Activated T-cell treated with anti-CD3 and anti-CD28 coated beads, Interleukin-2, amount 50 U/mL, for 72 hours (primary cell): ENCODE measurements around the gene SGIP1. TPM values are rescaled to one million over a fixed set of nuclear protein-coding genes. Genes with fewer than 3 reads are reported as not detected.

Experiments used
- ATAC-seq, 2 donors: fragments of 150-1000 bp; cut with Tn5 transposase; replicated peaks in 1 of 2; 2 replicates each; pipeline ENCODE4 v1.10.0; 2021; ENCODE audit warnings: moderate library complexity in 2 of 2, mild to moderate bottlenecking in 1 of 2
- DNase-seq, 2 donors: peaks; one replicate each; pipeline ENCODE4 v3.0.0; 2021 to 2022; ENCODE audit warnings: mixed read lengths in 1 of 2
- H3K27ac Mint-ChIP-seq: one replicate; pipeline ENCODE4 v1.8.0; 2022; ENCODE audit warnings: mild to moderate bottlenecking, moderate library complexity, mixed read lengths
- H3K27me3 Mint-ChIP-seq: one replicate; pipeline ENCODE4 v1.8.0; 2022; ENCODE audit warnings: low read depth, mixed read lengths
- H3K36me3 Mint-ChIP-seq, 2 donors: one replicate each; pipeline ENCODE4 v1.8.0; 2022; ENCODE audit warnings: mixed read lengths in 2 of 2, mild to moderate bottlenecking in 1 of 2; ENCODE audit not compliant: insufficient read depth in 2 of 2
- H3K4me1 Mint-ChIP-seq: one replicate; pipeline ENCODE4 v1.8.0; 2022; ENCODE audit warnings: low read depth, mixed read lengths
- H3K4me3 Mint-ChIP-seq, 2 donors: one replicate each; pipeline ENCODE4 v1.8.0; 2022; ENCODE audit warnings: mild to moderate bottlenecking in 2 of 2, mixed read lengths in 2 of 2, moderate library complexity in 2 of 2
- H3K9me3 Mint-ChIP-seq, 2 donors: one replicate each; pipeline ENCODE4 v1.8.0; 2022; ENCODE audit warnings: mixed read lengths in 2 of 2
- total RNA-seq, 2 donors: library from RNA; stranded (reverse); gene quantifications; one replicate each; pipeline ENCODE4 v1.2.3, GENCODE V29; 2022

Gene SGIP1
- total RNA-seq, 2 donors from 2014 or later = 0.31 TPM; not detected in 1

DNA sequence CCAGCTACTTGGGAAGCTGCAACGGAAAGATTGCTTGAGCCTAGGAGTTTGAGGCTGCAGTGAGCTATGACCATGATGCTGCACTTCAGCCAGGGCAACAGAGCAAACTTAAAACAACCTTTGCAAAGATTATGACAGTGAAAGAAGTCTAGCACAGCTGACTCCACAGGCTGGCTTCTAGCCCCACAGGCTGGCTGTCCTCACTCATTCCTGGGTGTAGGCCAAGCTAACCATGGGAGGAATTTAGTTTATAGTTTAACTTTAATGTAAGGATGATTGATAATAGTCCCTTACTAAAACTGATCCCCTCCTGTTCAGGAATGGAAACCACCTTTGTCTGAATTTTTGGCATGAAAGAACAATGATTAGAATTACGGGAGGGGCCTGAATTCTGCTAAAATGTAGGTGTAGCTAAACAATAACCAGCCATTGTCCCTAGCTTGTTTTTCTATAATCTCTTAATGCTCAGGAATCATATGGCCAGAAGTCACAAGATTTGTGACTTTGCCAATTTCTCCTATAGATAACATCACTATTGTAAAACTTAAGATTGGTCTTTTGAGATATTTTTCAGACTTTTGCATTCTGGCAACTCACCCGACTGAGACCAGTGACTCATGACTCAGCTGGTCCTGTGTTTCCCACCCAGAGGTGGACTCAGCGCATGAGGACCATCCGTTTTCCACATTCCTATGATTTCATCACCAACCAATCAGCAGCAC, 28.1 kb upstream of the SGIP1 start:
- Mint-ChIP-seq H3K27ac (no peak overlapping the region), H3K4me1 (no peaks in the 10 kb centered on the region), H3K27me3 (peaks cover 35% of the 10 kb centered on the region), H3K9me3 (no peaks in the 10 kb centered on the region), H3K36me3 (no peaks in the 10 kb centered on the region), H3K4me3 (no peak overlapping the region)
- ATAC-seq = no peak
- no peak for DNase-seq

DNA sequence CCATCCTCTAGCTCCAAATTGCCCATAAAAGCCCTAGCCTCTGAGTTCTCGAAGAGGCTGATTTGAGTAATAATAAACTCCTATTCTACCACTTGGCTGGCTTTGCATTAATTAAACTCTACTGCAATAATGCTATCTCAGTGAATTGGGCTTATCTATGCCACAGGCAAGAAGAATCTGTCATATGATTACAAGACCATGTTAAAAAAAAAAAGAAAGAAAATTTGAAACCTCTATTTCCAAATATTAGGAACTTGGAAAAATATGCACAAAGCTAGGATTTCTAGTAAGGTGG, 27.6 kb upstream of the SGIP1 start:
- DNase-seq (no peak), ATAC-seq (no peak)
- no peaks in the 10 kb centered on the region for H3K36me3 Mint-ChIP-seq
- no peak overlapping the region for H3K4me3 Mint-ChIP-seq
- no peaks in the 10 kb centered on the region for H3K9me3 Mint-ChIP-seq
- H3K4me1 Mint-ChIP-seq = no peaks in the 10 kb centered on the region
- H3K27ac Mint-ChIP-seq = no peak overlapping the region
- peaks cover 35% of the 10 kb centered on the region for H3K27me3 Mint-ChIP-seq

DNA sequence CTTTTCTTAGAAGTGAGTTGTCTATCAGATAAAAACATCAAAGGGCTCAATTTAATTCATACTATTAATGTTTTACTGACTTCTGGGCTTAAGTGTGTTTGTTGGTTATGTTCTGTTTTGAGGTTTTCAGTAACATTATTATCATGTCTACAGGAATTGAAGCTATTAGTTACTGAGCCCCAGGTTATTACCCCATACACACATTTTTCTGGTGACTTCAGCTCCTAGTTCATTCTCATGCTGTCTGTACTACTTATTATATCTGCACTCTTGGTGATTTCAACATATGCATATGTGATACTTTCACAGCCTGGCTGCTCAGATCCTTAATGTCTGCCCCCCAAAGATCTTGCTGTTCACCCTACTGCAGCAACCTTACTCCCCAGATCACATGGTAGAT, 27.0 kb upstream of the SGIP1 start:
- Mint-ChIP-seq H3K36me3 (no peaks in the 10 kb centered on the region), H3K4me1 (no peaks in the 10 kb centered on the region), H3K9me3 (no peaks in the 10 kb centered on the region), H3K4me3 (no peak overlapping the region), H3K27me3 (peaks cover 30% of the 10 kb centered on the region), H3K27ac (no peak overlapping the region)
- ATAC-seq (no peak), DNase-seq (no peak)

DNA sequence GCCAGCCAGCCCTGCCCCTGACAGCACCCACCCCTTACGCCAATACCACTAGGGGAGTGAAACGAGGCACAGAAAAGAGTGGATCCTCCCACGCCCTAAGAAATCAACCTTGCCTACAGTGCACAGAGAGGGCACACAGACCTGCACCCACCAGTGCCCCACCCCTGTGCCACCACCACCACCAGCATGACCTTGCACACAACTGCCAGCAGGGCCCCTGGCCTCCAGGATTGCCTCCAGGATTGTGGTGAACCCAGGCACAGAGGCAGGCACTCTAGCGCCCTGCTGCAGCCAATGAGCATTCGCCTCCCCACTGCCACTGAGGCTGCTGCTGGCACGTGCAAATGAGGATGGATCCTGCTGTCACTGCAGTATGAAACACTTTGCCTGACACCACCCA, 23.5 kb upstream of the SGIP1 start:
- Mint-ChIP-seq H3K27ac (no peak overlapping the region), H3K4me3 (no peak overlapping the region), H3K9me3 (peaks cover 0 to 2% of the 10 kb centered on the region in 2 donors), H3K4me1 (no peaks in the 10 kb centered on the region), H3K27me3 (peaks cover 15% of the 10 kb centered on the region), H3K36me3 (no peaks in the 10 kb centered on the region)
- ATAC-seq (no peak), DNase-seq (no peak)

DNA sequence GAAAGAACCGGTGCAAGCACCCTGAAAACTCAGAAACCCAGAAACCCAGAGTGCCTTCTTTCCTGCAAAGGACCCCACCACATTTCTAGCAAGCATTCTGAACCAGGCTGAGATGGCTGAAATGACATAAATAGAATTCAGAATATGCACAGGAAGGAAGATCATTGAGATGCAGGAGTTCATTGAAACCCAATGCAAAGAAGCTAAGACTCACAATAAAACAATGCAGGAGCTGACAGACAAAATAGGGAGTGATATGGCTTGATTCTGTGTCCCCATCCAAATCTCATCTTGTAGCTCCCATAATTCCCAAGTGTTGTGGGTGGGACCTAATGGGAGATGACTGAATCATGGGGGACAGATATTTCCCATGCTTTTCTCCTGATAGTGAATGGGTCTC, 22.8 kb upstream of the SGIP1 start:
- no peak for ATAC-seq
- H3K36me3 Mint-ChIP-seq = no peaks in the 10 kb centered on the region
- DNase-seq = no peak

DNA sequence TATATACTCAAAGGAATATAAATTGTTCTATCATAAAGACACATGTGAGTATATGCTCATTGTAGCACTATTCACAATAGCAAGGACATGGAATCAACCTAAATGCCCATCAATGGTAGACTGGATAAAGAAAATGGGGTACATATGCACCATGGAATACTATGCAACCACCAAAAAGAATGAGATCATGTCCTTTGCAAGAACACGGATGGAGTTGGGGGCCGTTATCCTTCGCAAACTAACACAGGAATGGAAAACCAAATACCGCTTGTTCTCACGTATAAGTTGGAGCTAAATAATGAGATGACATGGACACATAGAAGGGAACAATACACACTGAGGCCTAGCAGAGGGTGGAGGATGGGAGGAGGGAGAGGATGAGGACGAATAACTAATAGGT, 16.0 kb upstream of the SGIP1 start:
- H3K36me3 Mint-ChIP-seq = no peaks in the 10 kb centered on the region
- peaks cover 0 to 2% of the 10 kb centered on the region in 2 donors for H3K9me3 Mint-ChIP-seq
- H3K4me3 Mint-ChIP-seq = no peak overlapping the region
- no peaks in the 10 kb centered on the region for H3K4me1 Mint-ChIP-seq
- no peak for DNase-seq
- H3K27me3 Mint-ChIP-seq = no peaks in the 10 kb centered on the region
- H3K27ac Mint-ChIP-seq = no peak overlapping the region
- ATAC-seq = no peak

More for the DNA sequence above, 22.8 kb upstream of the SGIP1 start:
- Mint-ChIP-seq H3K9me3 (peaks cover 0 to 2% of the 10 kb centered on the region in 2 donors), H3K27ac (no peak overlapping the region), H3K4me1 (no peaks in the 10 kb centered on the region), H3K27me3 (peaks cover 14% of the 10 kb centered on the region), H3K4me3 (no peak overlapping the region)

DNA sequence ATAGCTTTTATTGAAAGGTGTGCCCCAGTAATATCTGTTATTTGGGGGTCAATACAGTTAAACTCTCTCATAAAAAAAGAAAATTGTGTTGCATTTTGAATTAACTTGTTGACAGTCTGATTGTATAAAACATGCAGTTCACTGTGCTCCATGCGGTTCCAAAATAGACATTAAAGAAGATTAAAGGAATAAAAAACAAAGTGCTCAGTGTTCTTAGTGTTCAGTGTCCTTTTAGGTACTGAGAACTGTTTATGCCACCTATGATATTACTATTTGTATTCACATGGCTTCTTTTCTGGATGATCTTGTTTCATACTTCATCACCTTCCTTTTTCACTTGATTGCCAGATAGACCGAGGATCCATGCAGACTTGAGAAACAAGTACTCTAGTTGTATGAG, 15.3 kb upstream of the SGIP1 start:
- ATAC-seq (no peak), DNase-seq (no peak)
- H3K9me3 Mint-ChIP-seq = peaks cover 0 to 2% of the 10 kb centered on the region in 2 donors
- H3K36me3 Mint-ChIP-seq = no peaks in the 10 kb centered on the region
- H3K4me1 Mint-ChIP-seq = no peaks in the 10 kb centered on the region
- no peak overlapping the region for H3K4me3 Mint-ChIP-seq
- H3K27ac Mint-ChIP-seq = no peak overlapping the region
- no peaks in the 10 kb centered on the region for H3K27me3 Mint-ChIP-seq

DNA sequence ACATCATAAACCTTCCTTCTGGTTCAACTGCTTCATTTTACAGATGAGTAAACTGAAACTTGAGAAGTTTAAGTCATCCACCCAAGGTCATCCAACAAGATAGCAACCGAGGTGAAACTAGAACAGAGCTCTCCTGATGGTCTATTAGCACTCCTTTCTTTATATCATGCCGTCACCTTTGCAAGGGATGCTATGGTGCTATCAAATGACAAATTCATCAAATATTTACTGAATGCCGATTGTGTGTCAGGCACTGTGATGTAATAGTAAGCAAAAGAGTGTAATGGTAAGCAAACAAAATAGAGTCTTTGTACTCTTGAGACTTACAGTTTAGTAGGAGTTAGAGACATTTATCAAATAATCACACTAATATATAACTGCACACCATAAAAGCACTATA, 14.0 kb upstream of the SGIP1 start:
- Mint-ChIP-seq H3K27ac (no peak overlapping the region), H3K9me3 (peaks cover 0 to 2% of the 10 kb centered on the region in 2 donors), H3K4me3 (no peak overlapping the region), H3K36me3 (no peaks in the 10 kb centered on the region), H3K27me3 (no peaks in the 10 kb centered on the region), H3K4me1 (no peaks in the 10 kb centered on the region)
- no peak for ATAC-seq
- no peak for DNase-seq

DNA sequence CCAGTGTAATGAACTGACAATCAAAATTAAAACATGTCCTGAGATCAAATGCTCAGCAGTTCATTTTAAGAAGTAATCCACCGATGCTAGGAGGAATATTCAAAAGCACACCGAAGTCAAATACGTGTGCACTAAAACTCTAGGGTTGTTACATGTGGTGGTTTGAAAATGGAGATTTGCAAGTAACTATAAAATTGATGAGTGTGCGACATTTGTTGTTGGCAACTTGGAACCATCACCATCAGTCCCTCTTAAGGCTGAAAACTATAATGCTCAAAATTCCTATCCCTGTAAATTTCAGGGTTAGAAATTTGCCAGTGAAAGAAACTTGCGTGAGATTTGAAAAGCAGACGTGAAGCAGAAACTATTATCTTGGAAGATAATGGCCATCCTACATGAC, 13.3 kb upstream of the SGIP1 start:
- DNase-seq (no peak), ATAC-seq (no peak)
- Mint-ChIP-seq H3K36me3 (no peaks in the 10 kb centered on the region), H3K9me3 (no peaks in the 10 kb centered on the region), H3K4me1 (no peaks in the 10 kb centered on the region), H3K4me3 (no peak overlapping the region), H3K27ac (no peak overlapping the region), H3K27me3 (no peaks in the 10 kb centered on the region)

DNA sequence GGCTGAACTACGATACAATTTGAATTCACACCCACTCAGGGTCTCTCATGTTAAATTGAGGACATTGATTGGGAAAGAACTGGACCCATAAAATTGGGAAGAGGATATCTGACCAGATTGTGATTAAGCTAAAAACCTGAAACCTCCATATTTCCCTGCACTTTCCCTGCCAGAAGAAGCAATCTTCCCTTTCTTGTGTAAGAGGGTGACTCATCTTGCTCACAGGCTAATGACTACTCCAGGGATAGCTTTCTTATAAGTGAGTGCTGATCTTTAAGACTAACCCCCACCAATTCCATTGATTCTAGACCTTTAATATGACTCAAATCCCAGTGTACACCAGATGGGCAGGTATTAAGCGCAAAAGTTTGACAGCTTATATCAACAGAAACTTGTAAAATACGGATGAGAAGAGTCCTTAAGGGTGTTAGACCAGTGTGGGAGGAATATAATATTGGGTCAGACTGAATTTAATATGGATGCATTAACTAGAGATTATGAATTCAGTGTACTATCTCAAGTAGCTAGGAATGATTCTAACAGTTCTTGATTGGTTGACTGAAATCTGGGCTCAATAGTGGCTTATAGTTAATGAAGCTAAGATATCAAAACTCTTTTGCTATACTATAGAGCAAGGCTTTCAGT, 12.1 kb upstream of the SGIP1 start:
- Mint-ChIP-seq H3K4me3 (no peak overlapping the region), H3K36me3 (no peaks in the 10 kb centered on the region), H3K9me3 (no peaks in the 10 kb centered on the region), H3K27me3 (no peaks in the 10 kb centered on the region), H3K27ac (no peak overlapping the region), H3K4me1 (no peaks in the 10 kb centered on the region)
- ATAC-seq (no peak), DNase-seq (no peak)

DNA sequence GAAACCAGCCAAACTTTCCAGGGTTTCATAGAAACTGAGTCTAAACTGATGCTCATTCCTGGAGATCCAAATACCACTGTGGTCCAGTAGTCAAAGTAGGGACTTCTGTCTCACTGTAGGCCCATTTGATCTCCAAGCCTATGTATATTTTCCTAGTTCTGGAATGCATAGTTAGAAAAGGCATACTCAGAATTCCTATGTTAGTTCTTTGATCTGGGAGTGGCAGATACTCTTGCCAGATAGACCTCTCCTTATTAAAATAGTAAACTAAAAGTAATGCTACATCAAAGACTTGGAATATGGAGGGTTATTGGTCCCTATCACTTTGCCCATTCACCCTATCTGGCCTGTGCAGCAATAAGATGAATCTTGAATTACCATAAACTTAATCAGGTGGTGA, 10.4 kb upstream of the SGIP1 start:
- Mint-ChIP-seq H3K27ac (no peak overlapping the region), H3K27me3 (no peaks in the 10 kb centered on the region), H3K36me3 (no peaks in the 10 kb centered on the region), H3K4me3 (no peak overlapping the region), H3K4me1 (no peaks in the 10 kb centered on the region), H3K9me3 (no peaks in the 10 kb centered on the region)
- ATAC-seq = no peak
- no peak for DNase-seq

DNA sequence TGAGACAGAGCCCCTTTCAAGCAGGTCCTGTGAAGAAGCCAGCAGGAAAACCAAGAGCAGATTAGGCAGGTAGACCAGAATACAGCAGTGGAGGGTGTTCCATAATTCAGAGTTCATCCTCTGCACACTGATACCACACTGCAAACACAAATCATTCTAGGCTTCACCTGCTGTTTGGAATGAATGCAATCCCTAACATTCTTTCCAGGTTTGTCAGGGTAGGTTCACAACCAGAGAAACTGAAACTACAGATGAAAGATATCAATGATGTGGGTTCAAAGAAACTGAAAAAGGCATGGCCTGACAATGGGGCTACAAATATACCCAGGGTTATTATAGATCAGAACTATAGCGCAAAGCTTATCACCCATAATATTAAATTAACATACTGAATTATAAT, 8.9 kb upstream of the SGIP1 start:
- Mint-ChIP-seq H3K4me1 (no peaks in the 10 kb centered on the region), H3K36me3 (no peaks in the 10 kb centered on the region), H3K27ac (no peak overlapping the region), H3K27me3 (peaks cover 8% of the 10 kb centered on the region), H3K4me3 (no peak overlapping the region), H3K9me3 (no peaks in the 10 kb centered on the region)
- DNase-seq = no peak
- no peak for ATAC-seq

DNA sequence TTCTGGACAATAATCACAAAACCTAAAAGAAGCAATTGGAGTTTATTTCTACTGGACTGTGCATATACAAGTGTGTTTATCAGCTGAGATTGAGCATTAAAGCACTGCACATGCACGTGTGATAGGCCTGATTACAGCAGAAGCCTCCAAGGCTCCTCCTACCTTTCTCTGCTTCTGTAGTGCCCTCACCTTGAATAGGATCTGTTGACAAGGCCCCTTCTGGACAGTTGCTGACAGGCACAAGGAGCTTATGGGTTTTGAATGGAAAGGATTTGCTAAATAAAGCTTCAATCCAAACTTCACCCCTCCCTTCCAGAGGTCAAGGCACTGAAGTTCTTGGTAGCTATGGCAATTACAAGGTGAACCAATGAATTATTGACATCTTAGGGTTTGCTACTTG, 7.9 kb upstream of the SGIP1 start:
- H3K9me3 Mint-ChIP-seq = no peaks in the 10 kb centered on the region
- DNase-seq = no peak
- peaks cover 11% of the 10 kb centered on the region for H3K27me3 Mint-ChIP-seq
- H3K27ac Mint-ChIP-seq = no peak overlapping the region
- no peaks in the 10 kb centered on the region for H3K36me3 Mint-ChIP-seq
- no peak for ATAC-seq
- H3K4me3 Mint-ChIP-seq = no peak overlapping the region
- H3K4me1 Mint-ChIP-seq = no peaks in the 10 kb centered on the region

DNA sequence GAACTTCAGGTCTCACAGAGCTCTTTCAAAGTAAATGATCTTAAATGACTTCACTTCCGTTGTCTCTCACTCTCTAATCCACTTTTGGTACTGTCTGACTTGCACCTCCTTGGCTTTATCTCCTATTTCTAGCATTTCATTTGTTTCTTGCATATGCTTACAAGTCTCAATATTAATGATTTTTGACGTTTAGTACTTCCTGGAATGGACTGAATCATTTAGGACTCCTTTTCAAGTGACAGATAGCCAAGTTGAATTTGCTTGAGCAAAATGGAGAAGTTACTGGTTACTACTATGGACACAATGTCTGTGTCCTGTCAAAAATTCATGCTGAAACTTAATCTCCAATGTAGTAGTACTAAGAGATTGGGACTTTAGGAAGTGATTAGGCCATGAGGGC, 7.0 kb upstream of the SGIP1 start:
- Mint-ChIP-seq H3K4me1 (no peaks in the 10 kb centered on the region), H3K9me3 (no peaks in the 10 kb centered on the region), H3K27ac (no peak overlapping the region), H3K27me3 (peaks cover 20% of the 10 kb centered on the region), H3K36me3 (no peaks in the 10 kb centered on the region), H3K4me3 (no peak overlapping the region)
- no peak for ATAC-seq
- no peak for DNase-seq
